Thyroid gland (tissue), 4 donors: ENCODE measurements around the gene TLE5.

ENCODE experiments used
- CTCF ChIP-seq, 6 experiments: fragments of 200-600 bp in 3 of 6; fragments of 450-650 bp in 3 of 6; sonication (generic) in 3 of 6; IDR thresholded peaks; one replicate each; pipeline ENCODE4 v1.5.1; 2016 to 2019; ENCODE audit warnings: antibody characterized with exemption in 6 of 6, mild to moderate bottlenecking in 2 of 6, inconsistent platforms in 1 of 6, moderate library complexity in 1 of 6
- POLR2A ChIP-seq, 2 donors: fragments of 450-650 bp; IDR thresholded peaks; one replicate each; pipeline ENCODE4 v1.6.1; 2017; ENCODE audit warnings: antibody characterized with exemption in 2 of 2, mild to moderate bottlenecking in 2 of 2, moderate library complexity in 1 of 2

DNA sequence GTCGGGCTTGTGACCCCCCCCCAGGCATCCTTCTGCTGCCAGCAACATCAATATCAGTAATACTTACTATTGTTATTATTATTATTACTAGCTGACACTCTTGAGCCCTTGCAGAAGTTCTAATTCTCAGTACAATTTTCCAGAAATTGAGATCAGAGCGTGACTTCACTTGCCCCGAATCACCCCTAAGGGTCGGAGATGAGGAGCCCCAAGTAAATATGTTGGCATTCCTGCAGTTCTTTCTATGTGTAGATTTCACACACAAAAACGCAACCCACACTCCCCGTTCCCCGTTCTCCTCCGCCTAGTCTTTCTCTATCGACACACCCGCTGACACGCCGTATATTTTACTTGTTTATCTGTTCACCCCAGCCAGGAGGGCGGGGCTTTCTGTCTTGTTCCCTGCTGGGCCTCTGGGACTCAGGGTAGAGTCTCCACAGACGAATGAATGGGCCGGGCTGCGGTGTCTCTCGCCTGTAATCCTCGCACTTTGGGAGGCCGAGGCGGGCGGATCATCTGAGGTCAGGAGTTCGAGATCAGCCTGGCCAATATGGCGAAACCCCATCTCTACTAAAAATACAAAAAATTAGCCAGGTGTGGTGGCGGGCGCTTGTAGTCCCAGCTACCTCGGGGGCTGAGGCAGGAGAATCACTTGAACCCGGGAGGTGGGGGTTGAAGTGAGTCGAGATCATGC, 14.7 kb downstream of the TLE5 start:
- no peak for TF ChIP-seq CTCF (IDR thresholded peaks at IDR 0.05)
- TF ChIP-seq POLR2A (IDR thresholded peaks at IDR 0.05) = peak in 1 of 2 donors; percentile 37
